Memory B cell (primary cell): Measurements from ENCODE around the gene LRP8.

ENCODE experiments used
- ATAC-seq: fragments of 150-1000 bp; cut with Tn5 transposase; 2 replicates; pipeline ENCODE4 v1.10.0; 2021; ENCODE audit warnings: low read depth, mild to moderate bottlenecking, moderate library complexity
- DNase-seq, 2 donors: peaks; one replicate each; pipeline ENCODE4 v3.0.0; 2022; ENCODE audit warnings: low spot score in 2 of 2
- H3K27ac Mint-ChIP-seq: one replicate; pipeline ENCODE4 v1.8.0; 2022; ENCODE audit warnings: mild to moderate bottlenecking, moderate library complexity, mixed read lengths
- H3K27me3 Mint-ChIP-seq: one replicate; pipeline ENCODE4 v1.8.0; 2022; ENCODE audit warnings: mixed read lengths
- H3K36me3 Mint-ChIP-seq: one replicate; pipeline ENCODE4 v1.8.0; 2022; ENCODE audit warnings: mild to moderate bottlenecking, mixed read lengths
- H3K4me1 Mint-ChIP-seq: one replicate; pipeline ENCODE4 v1.8.0; 2022; ENCODE audit warnings: mixed read lengths
- H3K4me3 Mint-ChIP-seq: one replicate; pipeline ENCODE4 v1.8.0; 2022; ENCODE audit warnings: mild to moderate bottlenecking, moderate library complexity, mixed read lengths
- H3K9me3 Mint-ChIP-seq: one replicate; pipeline ENCODE4 v1.8.0; 2022; ENCODE audit warnings: mixed read lengths

The LRP8 gene

GRCh38 chr1:53328009-53328461 lies at the start of gene LRP8:
LRP8 (minus strand) TSS chr1:53328070; CDS start chr1:53327912, 158 bp downstream.
- Mint-ChIP-seq H3K36me3 (no peaks in the 10 kb centered on the region), H3K27me3 (no peaks in the 10 kb centered on the region), H3K4me1 (peaks cover 13% of the 10 kb centered on the region), H3K27ac (peak within 1 kb of the TSS; percentile 81), H3K9me3 (no peaks in the 10 kb centered on the region), H3K4me3 (peak within 1 kb of the TSS; percentile 99)
- peak; percentile 59 for ATAC-seq
- DNase-seq = peak; percentile 58 to 70

- no peak for ATAC-seq
- Mint-ChIP-seq H3K27ac (no peak overlapping the region), H3K4me3 (no peak overlapping the region), H3K27me3 (peaks cover 11% of the 10 kb centered on the region), H3K36me3 (no peaks in the 10 kb centered on the region), H3K4me1 (no peaks in the 10 kb centered on the region), H3K9me3 (no peaks in the 10 kb centered on the region)
- peak in 1 of 2 donors; percentile 9 for DNase-seq
These were observed 49.6 kb upstream of the LRP8 start for GRCh38 chr1:53377438-53377841.

GRCh38 chr1:53376742-53377437 lies 49.0 kb upstream of the LRP8 start:
- Mint-ChIP-seq H3K4me1 (no peaks in the 10 kb centered on the region), H3K36me3 (no peaks in the 10 kb centered on the region), H3K9me3 (no peaks in the 10 kb centered on the region), H3K27ac (no peak overlapping the region), H3K27me3 (peaks cover 11% of the 10 kb centered on the region), H3K4me3 (no peak overlapping the region)
- ATAC-seq (no peak), DNase-seq (peak in 1 of 2 donors; percentile 8)

- no peaks in the 10 kb centered on the region for H3K36me3 Mint-ChIP-seq
- no peaks in the 10 kb centered on the region for H3K4me1 Mint-ChIP-seq
- H3K4me3 Mint-ChIP-seq = no peak overlapping the region
- peaks cover 7% of the 10 kb centered on the region for H3K27me3 Mint-ChIP-seq
- no peak overlapping the region for H3K27ac Mint-ChIP-seq
- no peaks in the 10 kb centered on the region for H3K9me3 Mint-ChIP-seq
- DNase-seq (peak in 1 of 2 donors; percentile 6), ATAC-seq (no peak)
These were observed 48.2 kb upstream of the LRP8 start for GRCh38 chr1:53376041-53376461.

GRCh38 chr1:53375440-53375839 lies 47.6 kb upstream of the LRP8 start:
- no peak for ATAC-seq
- H3K9me3 Mint-ChIP-seq = no peaks in the 10 kb centered on the region
- H3K4me3 Mint-ChIP-seq = no peak overlapping the region
- peak in 1 of 2 donors; percentile 7 for DNase-seq
- no peaks in the 10 kb centered on the region for H3K36me3 Mint-ChIP-seq
- peaks cover 7% of the 10 kb centered on the region for H3K27me3 Mint-ChIP-seq
- no peak overlapping the region for H3K27ac Mint-ChIP-seq
- H3K4me1 Mint-ChIP-seq = no peaks in the 10 kb centered on the region

DNA sequence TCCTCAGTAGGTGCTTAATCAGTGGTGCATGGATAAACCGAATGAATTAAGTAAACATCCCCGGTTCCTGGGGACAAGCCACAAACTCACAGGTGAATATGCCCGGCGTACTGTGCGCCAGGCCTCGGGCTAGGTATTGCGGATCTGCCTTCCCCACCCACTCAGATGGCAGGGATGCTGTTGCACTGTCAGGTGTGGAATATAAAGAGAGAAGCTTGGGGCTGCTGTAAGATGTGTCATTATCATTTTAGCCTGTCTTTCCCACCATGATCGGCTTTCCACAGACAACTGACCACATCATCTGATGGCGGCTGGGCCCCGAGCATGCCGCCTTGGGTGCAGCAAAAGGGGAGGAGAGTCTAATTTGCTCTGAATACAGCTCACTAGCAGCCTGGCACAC lies 45.4 kb upstream of the LRP8 start:
- Mint-ChIP-seq H3K27me3 (peaks cover 5% of the 10 kb centered on the region), H3K36me3 (no peaks in the 10 kb centered on the region), H3K9me3 (no peaks in the 10 kb centered on the region), H3K27ac (no peak overlapping the region), H3K4me1 (peaks cover 2% of the 10 kb centered on the region), H3K4me3 (no peak overlapping the region)
- DNase-seq (no peak), ATAC-seq (no peak)

DNA sequence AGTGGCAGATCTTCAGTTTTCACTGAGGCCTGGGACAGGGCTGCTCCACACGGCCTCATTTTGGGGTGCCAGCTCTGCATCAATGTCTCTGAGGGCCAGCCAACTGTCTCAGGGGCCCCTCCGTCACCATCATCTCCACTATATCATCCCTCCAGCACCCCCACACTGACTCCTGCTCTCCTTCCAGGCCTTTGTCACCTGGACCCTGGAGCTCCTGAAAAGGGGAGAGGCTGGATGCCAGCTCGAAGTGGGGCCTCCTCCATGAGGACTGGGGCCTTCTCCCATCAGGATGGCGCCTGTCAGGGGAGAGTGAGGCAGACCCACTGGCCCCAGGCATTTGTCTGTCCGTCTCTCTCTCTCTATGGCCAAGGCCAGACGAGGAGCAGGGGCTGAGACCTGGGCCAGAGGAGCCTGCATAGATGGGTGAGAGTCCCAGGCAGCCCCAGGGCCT lies 44.7 kb upstream of the LRP8 start:
- H3K9me3 Mint-ChIP-seq = no peaks in the 10 kb centered on the region
- ATAC-seq = no peak
- no peak overlapping the region for H3K27ac Mint-ChIP-seq
- peaks cover 9% of the 10 kb centered on the region for H3K4me1 Mint-ChIP-seq
- H3K27me3 Mint-ChIP-seq = peaks cover 5% of the 10 kb centered on the region
- no peak overlapping the region for H3K4me3 Mint-ChIP-seq
- H3K36me3 Mint-ChIP-seq = peaks cover 2% of the 10 kb centered on the region
- DNase-seq = peak in 1 of 2 donors; percentile 7

GRCh38 chr1:53371851-53372250 lies 44.0 kb upstream of the LRP8 start:
- ATAC-seq (no peak), DNase-seq (no peak)
- Mint-ChIP-seq H3K4me3 (no peak overlapping the region), H3K27ac (peak overlapping the region; percentile 2), H3K27me3 (peaks cover 5% of the 10 kb centered on the region), H3K4me1 (peaks cover 13% of the 10 kb centered on the region), H3K36me3 (peaks cover 2% of the 10 kb centered on the region), H3K9me3 (no peaks in the 10 kb centered on the region)

DNA sequence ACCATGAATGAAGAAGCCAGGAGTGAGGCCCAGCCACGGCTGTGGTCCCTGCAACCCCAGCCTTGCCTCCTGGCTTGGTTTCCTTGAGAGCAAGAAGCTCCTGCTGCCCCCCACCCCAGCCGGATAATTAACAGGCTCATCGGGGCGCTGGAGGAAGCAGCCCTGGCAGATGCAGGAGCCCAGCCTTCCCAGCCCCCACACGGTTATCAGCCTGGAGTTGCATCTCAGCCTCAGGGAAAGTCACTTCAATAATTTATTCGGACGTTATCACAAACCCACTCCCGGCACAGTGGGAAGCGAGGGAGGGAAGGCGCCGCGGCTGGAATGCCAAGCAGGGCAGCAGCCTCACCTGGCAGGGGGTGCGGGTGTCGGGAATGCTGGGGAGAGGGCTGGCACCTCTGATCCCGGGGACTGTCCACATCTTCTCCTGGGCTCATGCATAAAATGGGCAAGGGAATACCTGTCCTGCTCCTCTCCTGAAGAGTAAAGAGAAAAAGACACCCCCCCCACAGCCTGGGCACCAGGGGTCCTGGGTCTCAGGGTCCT lies 43.3 kb upstream of the LRP8 start:
- DNase-seq (peak in 1 of 2 donors; percentile 8), ATAC-seq (no peak)
- Mint-ChIP-seq H3K4me1 (peaks cover 18% of the 10 kb centered on the region), H3K4me3 (no peak overlapping the region), H3K9me3 (no peaks in the 10 kb centered on the region), H3K27ac (no peak overlapping the region), H3K27me3 (peaks cover 3% of the 10 kb centered on the region), H3K36me3 (peaks cover 4% of the 10 kb centered on the region)

DNA sequence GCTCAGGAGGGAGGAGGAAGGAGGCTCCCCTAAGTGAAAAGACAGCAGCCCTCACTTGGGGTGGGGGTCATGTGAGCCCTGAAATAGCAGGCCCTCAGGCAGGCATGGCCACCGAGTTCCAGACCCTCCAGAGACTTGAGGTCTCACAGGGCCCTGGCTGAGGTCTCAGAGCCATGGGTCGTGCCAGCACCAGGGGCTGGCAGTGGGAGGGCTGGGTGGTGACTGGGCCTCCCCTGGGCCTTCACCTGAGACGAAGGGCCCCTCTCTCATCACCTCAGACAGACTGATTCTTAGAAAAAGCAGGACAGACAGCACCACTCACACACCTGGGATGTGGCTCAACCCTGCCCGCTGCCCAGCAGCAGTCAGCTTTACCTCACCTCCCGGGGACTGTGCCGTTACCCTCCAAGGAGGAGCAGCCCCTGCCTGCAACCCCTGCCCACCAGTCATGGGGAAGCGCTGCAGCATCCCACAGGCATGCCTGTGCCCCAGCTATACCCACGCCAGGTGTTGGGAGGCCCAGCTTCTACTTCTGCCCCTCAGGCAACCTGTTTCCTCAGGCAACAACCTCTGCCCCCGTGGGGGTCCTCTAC lies 42.6 kb upstream of the LRP8 start:
- ATAC-seq = no peak
- peak in 1 of 2 donors; percentile 9 for DNase-seq
- Mint-ChIP-seq H3K27me3 (peaks cover 3% of the 10 kb centered on the region), H3K27ac (no peak overlapping the region), H3K9me3 (no peaks in the 10 kb centered on the region), H3K36me3 (peaks cover 6% of the 10 kb centered on the region), H3K4me3 (no peak overlapping the region), H3K4me1 (peaks cover 21% of the 10 kb centered on the region)

DNA sequence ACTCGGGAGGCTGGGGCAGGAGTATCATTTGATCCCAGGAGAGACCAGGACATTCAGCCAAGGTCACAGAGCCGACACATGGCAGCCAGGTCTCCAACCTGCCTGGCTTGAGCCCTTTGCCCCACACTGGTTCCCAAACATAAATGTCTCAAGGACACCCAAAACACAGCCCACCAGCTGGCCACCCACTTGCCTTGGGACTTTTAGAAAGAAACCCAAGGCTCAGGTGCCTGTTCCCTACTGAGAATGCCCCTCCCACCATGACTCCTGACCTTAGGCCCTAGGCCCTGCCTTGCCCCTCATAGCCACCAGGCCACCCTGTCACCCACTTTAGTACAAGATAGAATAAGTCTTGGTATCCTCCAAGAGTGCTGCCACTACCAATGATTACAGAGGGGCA lies 41.9 kb upstream of the LRP8 start:
- Mint-ChIP-seq H3K27me3 (no peaks in the 10 kb centered on the region), H3K27ac (no peak overlapping the region), H3K4me3 (no peak overlapping the region), H3K4me1 (peaks cover 27% of the 10 kb centered on the region), H3K36me3 (peaks cover 11% of the 10 kb centered on the region), H3K9me3 (no peaks in the 10 kb centered on the region)
- DNase-seq (peak in 1 of 2 donors; percentile 7), ATAC-seq (no peak)

GRCh38 chr1:53369034-53369750 lies 41.3 kb upstream of the LRP8 start:
- no peak for DNase-seq
- H3K4me3 Mint-ChIP-seq = peak overlapping the region; percentile 22

GRCh38 chr1:53368314-53369033 lies 40.6 kb upstream of the LRP8 start:
- Mint-ChIP-seq H3K27me3 (no peaks in the 10 kb centered on the region), H3K4me3 (peak overlapping the region; percentile 98), H3K4me1 (peaks cover 36% of the 10 kb centered on the region), H3K9me3 (no peaks in the 10 kb centered on the region), H3K27ac (peak overlapping the region; percentile 94), H3K36me3 (peaks cover 20% of the 10 kb centered on the region)
- DNase-seq (peak in 1 of 2 donors; percentile 10), ATAC-seq (no peak)

More at GRCh38 chr1:53369034-53369750, 41.3 kb upstream of the LRP8 start:
- Mint-ChIP-seq H3K27ac (no peak overlapping the region), H3K36me3 (peaks cover 14% of the 10 kb centered on the region), H3K4me1 (peaks cover 31% of the 10 kb centered on the region), H3K27me3 (no peaks in the 10 kb centered on the region), H3K9me3 (no peaks in the 10 kb centered on the region)
- ATAC-seq = no peak
